WERI-Rb-1 (cell line): ENCODE measurements around the gene MYO7B.

Experiments used
- DNase-seq: peaks from one replicate; pipeline ENCODE4 v3.0.0-alpha.2; 2020
- H3K27ac ChIP-seq: fragments of 250-450 bp; sonication (Bioruptor Pico); 2 replicates; pipeline ENCODE4 v1.5.1; 2020; ENCODE audit warnings: mild to moderate bottlenecking, moderate library complexity
- H3K27me3 ChIP-seq: fragments of 250-450 bp; sonication (Bioruptor Pico); 2 replicates; pipeline ENCODE4 v1.5.1; 2021; ENCODE audit warnings: mild to moderate bottlenecking, low read depth, moderate library complexity; ENCODE audit not compliant: insufficient read depth, severe bottlenecking
- H3K36me3 ChIP-seq: fragments of 250-450 bp; sonication (Bioruptor Pico); 2 replicates; pipeline ENCODE4 v1.5.1; 2020; ENCODE audit warnings: mild to moderate bottlenecking, moderate library complexity
- H3K4me3 ChIP-seq: 2 replicates; pipeline ENCODE4 v1.5.1; 2011; ENCODE audit warnings: low read depth, mild to moderate bottlenecking, control low read depth, low read length
- H3K9me3 ChIP-seq: fragments of 250-450 bp; sonication (Bioruptor Pico); 2 replicates; pipeline ENCODE4 v1.5.1; 2021; ENCODE audit warnings: mild to moderate bottlenecking, moderate library complexity; ENCODE audit not compliant: severe bottlenecking
- TF ChIP-seq, protein P1 (sequence below): IDR thresholded peaks from 2 replicates; pipeline ENCODE4 v1.5.1; 2011; ENCODE audit warnings: low read depth, mild to moderate bottlenecking, control low read depth, inconsistent platforms, low read length

The MYO7B gene

DNA sequence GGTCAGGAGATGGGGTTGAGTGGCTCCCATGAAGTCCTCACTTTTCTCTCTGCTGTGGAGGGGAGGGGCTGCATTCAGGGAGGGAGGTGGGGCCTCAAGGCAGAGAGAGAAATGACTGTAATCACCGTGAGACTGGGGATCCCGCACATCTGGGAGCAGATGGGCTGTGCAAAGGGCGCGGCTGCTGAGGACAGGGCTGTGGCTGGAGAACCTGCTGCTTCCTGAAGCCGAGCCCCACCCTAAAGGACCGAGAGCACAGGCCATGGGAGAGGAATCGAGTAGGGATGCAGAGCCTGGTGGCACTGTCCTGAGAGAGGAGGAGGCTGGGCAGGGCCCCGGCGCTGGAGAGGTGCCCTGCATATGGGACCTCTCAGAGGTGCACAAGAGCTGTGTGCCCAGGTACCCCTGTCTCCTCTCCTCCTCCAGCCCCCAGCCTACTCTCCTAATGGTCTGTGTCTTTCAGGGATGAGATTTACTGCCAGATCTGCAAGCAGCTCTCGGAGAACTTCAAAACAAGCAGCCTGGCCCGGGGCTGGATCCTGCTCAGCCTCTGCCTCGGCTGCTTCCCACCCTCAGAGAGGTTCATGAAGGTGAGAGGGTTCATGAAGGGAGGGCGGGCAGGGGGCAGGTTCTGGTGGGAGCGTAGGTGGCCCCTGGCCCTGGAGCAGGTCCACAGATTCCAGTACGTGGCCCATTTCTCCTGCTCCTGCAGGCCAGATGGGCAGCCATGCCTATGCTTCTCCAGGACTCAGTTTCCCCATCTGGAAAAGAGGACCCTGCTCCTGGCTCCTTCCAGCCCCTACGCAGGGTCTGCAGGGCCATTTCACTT, 84.6 kb downstream of the MYO7B start:
- TF ChIP-seq, protein P1, sequence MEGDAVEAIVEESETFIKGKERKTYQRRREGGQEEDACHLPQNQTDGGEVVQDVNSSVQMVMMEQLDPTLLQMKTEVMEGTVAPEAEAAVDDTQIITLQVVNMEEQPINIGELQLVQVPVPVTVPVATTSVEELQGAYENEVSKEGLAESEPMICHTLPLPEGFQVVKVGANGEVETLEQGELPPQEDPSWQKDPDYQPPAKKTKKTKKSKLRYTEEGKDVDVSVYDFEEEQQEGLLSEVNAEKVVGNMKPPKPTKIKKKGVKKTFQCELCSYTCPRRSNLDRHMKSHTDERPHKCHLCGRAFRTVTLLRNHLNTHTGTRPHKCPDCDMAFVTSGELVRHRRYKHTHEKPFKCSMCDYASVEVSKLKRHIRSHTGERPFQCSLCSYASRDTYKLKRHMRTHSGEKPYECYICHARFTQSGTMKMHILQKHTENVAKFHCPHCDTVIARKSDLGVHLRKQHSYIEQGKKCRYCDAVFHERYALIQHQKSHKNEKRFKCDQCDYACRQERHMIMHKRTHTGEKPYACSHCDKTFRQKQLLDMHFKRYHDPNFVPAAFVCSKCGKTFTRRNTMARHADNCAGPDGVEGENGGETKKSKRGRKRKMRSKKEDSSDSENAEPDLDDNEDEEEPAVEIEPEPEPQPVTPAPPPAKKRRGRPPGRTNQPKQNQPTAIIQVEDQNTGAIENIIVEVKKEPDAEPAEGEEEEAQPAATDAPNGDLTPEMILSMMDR, result no peak
- Histone ChIP-seq H3K4me3 (no peak overlapping the region), H3K36me3 (no peaks in the 10 kb centered on the region), H3K27me3 (no peaks in the 10 kb centered on the region), H3K9me3 (no peaks in the 10 kb centered on the region), H3K27ac (no peak overlapping the region)
- peak; percentile 3 for DNase-seq

DNA sequence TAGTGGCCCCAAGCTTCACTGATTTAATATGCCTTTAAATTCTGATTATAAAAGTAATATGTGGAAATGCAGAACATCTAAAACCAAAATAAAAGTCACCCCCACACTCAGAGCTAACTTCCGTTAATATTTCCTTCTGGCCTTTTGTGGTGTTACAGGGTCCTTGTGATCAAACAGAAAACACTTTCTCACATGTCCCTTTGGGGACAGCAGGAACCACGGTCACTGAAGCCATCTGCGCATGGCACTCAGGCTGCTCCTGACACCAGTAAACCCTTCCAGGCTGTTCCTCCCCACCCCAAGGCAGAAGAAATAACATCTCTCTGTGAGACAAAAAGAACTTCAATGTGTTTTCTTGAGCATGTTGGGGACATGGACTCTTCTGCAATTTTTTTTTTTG, 85.4 kb downstream of the MYO7B start:
- Histone ChIP-seq H3K4me3 (no peak overlapping the region), H3K9me3 (no peaks in the 10 kb centered on the region), H3K27ac (no peak overlapping the region), H3K36me3 (no peaks in the 10 kb centered on the region), H3K27me3 (no peaks in the 10 kb centered on the region)
- no peak for DNase-seq
- TF ChIP-seq, protein P1, result no peak

DNA sequence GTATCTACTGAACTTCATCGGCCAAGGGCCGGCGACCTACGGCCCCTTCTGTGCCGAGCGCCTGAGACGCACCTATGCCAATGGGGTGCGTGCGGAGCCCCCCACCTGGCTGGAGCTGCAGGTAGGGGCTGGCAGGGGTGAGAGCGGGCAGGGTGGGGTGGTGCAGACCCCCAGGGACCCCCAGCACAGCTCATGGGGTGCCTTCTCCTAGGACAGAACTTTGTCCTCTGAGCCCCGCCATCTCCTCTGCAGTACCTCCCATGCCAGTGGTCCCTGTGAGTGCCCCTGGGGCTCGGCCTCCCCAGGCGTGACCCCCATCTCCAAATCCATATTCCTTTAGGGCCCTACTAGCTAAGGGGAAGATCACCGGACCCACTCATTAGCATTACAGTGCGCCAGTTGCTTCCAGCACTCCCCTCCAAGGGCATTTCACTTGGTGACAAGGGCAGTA, 86.5 kb downstream of the MYO7B start:
- no peaks in the 10 kb centered on the region for H3K9me3 ChIP-seq

DNA sequence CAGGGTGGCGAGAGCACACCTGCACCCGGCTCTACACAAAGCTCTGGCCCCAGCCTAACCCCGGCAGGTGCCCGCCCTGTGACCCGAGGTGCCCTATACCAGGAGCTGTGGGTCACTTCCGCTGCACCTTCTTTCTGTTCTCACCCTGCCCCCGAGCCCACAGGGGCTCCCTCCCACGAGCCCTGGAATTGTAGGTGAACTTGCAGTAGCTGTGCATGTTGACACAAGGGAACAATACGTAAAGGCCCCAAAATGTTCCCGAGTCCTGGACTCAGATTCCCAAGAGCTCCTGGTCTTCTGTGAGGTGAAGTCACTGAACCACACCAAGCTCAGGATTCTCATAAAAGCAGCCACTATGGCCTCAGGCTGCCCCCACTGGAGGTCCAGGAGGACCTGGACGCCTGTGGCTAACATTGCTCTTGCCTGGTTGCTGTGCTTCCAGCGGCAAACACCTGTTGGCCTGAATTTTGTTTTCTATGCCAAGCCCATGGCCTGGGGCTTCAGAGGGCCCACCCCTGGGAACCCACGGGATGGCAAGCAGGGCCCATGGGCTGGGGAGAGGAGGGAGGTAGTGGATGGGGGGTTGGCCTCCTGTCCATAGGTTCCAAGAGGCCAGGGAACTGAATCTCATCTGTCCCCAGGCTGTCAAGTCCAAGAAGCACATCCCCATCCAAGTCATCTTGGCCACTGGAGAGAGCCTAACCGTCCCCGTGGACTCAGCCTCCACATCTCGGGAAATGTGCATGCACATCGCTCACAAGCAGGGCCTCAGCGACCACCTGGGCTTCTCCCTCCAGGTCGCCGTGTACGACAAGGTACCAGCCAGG, 87.3 kb downstream of the MYO7B start:
- Histone ChIP-seq H3K27ac (no peak overlapping the region), H3K9me3 (no peaks in the 10 kb centered on the region), H3K36me3 (no peaks in the 10 kb centered on the region), H3K4me3 (no peak overlapping the region), H3K27me3 (no peaks in the 10 kb centered on the region)
- TF ChIP-seq, protein P1, result no peak
- no peak for DNase-seq

More for the DNA sequence above, 86.5 kb downstream of the MYO7B start:
- no peak overlapping the region for H3K27ac ChIP-seq
- DNase-seq, result no peak
- H3K4me3 ChIP-seq, result no peak overlapping the region
- H3K36me3 ChIP-seq, result no peaks in the 10 kb centered on the region
- TF ChIP-seq, protein P1, result no peak
- H3K27me3 ChIP-seq, result no peaks in the 10 kb centered on the region

DNA sequence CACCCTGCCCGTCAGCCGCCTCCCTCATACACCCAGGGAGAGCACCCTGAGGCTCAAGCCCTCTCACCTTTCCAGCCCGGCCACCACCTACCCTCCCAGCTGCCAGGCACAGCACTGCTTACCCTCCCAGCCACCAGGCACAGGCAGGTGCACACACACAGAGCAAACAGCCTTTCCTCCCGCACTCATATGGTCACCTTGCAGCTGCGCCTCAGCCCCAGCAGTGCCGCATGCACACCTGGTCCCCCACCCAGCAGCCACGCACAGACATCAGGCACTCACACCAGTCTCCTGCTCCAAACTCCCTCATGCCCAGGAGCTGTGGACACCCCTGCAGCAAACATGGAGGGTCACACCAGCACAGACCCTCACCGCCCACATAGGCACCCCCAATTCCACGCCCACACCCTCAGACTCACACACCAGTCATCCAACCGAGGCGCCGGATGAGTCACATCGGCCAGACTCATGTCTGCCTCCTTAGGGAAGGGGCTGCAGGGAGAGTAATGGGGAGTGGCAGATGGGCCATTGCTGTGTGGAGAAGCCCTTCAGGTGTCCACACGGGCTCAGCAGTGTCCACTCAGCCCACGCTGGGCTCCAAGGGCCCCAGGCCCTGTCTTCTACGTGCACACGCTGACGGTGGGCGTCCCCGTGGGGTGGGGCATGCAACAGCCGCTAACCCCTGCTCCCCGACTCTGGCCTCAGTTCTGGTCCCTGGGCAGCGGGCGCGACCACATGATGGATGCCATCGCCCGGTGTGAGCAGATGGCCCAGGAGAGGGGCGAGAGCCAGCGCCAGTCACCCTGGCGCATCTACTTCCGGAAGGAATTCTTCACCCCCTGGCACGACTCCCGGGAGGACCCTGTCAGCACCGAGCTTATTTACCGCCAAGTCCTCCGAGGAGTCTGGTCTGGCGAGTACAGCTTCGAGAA, 88.2 kb downstream of the MYO7B start:
- no peak for DNase-seq
- TF ChIP-seq, protein P1, result no peak
- H3K27me3 ChIP-seq, result no peaks in the 10 kb centered on the region
- no peaks in the 10 kb centered on the region for H3K36me3 ChIP-seq
- no peak overlapping the region for H3K27ac ChIP-seq
- no peaks in the 10 kb centered on the region for H3K9me3 ChIP-seq
- no peak overlapping the region for H3K4me3 ChIP-seq
